GM10266 (cell line): ENCODE results near the gene C16orf82.
A peak's percentile ranks its signal among the peaks of the same experiment; 100 is the strongest.

Source experiments
- DNase-seq: peaks from one replicate; pipeline ENCODE4 v3.0.0; 2012; ENCODE audit errors: extremely low spot score
- TF ChIP-seq, protein P1 (sequence below): IDR thresholded peaks from 2 replicates; pipeline ENCODE4 v1.5.1; 2012; ENCODE audit warnings: mild to moderate bottlenecking, low read depth; ENCODE audit not compliant: control insufficient read depth, insufficient read depth; ENCODE audit errors: missing control alignments

The C16orf82 gene

DNA sequence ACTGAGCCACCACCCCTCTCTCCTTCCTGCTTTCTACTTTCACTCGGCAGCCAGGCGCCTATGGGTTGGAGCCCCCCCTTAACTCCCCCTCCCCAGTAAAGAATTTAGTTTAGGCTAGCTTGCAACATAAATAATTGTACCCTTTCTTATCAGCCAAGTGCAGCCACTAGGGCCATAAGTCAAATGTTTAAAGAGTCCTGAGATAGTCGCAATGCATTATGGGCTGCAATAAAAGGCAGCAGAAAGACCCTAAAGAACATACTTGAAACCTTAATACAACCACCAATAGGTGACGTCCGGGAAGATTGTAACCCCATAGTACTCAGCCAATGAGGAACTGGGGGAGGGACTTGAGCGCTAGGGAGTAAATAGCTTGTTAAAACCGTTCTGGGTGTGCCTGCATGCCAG is 40.5 kb downstream of the C16orf82 start:
- TF ChIP-seq, protein P1, sequence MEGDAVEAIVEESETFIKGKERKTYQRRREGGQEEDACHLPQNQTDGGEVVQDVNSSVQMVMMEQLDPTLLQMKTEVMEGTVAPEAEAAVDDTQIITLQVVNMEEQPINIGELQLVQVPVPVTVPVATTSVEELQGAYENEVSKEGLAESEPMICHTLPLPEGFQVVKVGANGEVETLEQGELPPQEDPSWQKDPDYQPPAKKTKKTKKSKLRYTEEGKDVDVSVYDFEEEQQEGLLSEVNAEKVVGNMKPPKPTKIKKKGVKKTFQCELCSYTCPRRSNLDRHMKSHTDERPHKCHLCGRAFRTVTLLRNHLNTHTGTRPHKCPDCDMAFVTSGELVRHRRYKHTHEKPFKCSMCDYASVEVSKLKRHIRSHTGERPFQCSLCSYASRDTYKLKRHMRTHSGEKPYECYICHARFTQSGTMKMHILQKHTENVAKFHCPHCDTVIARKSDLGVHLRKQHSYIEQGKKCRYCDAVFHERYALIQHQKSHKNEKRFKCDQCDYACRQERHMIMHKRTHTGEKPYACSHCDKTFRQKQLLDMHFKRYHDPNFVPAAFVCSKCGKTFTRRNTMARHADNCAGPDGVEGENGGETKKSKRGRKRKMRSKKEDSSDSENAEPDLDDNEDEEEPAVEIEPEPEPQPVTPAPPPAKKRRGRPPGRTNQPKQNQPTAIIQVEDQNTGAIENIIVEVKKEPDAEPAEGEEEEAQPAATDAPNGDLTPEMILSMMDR: no peak
- no peak for DNase-seq

DNA sequence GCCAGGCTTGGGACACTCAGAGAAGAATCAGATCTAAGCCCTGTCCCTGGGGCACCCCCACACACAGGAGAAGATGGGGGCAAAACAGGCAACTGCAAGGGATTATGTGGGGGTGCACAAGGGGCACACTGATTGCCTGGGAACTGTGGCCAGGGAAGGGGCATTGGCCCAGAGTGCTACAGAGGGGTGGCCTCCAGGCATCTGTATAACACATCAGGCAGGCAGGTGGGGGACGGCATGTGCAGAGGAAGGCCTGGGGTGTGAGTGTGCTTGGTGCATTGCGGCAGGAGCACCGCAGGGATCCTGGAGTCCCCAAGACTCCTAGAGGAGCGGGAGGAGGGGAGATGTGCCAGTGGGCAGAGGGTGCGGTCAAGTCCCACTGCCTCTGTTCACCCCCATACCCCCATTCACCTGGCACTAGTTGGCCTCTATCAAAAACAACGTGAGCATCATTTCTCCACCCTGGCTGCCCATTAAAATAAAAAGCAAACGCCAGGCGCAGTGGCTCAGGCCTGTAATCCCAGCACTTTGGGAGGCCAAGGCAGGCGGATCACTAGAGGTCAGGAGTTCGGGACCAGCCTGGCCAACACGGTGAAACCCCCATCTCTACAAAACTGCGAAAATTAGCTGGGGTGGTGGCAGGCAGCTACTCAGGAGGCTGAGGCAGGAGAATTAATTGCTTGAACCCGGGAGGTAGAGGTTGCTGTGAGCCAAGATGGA is 41.5 kb downstream of the C16orf82 start:
- TF ChIP-seq, protein P1: no peak
- DNase-seq: no peak

DNA sequence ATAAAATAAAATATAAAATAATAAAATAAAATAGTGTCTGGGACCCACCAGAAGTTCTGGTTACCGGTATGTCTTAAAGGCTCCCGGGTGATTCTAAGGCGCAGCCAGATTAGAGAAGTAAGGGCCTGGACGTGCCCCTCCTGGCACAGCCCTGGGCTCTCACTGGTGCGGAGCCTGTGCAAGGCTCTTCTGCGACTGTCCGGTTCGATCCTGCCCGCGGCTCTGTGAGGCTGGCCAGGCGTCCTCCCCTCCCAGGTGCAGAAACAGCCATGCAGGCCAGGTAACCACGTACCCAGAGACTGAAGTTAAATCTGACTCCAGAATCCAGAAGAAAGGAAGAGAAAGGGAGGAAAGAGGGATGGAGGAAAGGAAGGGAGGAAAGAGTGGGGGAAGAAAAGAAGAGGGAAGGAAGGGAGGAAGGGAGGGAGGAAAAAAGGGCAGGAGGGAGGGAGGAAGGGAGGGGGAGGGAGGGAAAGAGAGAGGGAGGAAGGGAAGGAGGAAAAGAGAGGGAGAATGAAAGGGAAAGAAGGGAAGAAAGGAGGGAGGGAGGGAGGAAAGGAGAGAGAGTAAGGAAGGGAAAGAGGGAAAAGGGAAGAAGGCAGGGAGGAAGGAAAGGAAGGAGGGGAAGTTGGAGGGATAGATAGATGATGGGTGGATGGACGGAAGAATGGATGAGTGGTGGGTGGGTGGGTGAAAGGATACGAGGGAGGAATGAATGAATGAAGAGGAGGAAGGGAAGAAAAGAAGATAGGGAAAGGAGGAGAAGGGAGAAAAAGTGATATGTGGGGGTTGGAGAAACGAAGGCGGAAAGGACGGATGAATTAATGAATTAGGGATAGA is 42.3 kb downstream of the C16orf82 start:
- no peak for DNase-seq
- TF ChIP-seq, protein P1: no peak

DNA sequence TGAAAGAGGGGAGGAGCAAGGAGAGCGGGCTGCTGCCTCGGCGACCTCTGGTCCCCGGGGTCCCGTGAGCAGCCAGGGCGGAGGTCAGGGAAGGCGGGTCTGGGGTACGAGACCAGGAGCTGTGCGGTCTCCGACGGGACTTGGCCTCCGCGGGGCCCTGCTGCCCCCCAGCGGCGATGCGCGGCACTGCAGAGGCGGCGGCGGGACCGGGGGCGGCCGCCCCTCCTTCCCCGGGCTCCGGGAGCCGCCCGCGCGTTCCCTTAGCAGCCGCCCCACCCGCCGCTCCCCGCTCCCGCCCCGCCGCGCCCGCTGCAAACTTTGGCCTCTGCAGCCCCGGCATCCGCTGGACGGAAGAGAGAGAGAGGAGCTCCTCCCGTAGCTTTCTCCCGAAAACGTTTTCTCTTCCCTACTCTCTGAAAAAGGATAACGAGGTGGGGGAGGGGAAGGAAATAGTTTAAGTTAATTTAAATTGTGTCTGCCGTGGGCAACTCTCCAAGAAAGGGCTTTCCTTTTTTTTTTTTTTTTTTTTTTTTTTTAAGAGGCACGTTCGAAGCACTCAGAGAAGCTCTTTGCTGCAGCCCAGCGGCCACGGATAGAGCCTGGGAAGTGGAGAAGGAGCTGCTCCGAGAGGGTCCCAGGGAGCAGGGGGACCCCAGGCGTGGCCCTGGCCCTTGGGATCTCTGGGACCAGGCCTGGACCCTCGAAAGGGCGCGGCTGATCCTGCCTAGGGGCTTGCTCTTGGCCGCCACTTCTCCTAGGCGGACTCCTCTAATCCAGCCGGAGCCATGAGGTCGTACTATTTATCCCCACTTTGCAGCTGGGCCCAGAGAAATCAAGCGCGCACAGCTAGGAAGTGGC is 43.2 kb downstream of the C16orf82 start:
- TF ChIP-seq, protein P1: peak; percentile 95
- peak; percentile 86 for DNase-seq

DNA sequence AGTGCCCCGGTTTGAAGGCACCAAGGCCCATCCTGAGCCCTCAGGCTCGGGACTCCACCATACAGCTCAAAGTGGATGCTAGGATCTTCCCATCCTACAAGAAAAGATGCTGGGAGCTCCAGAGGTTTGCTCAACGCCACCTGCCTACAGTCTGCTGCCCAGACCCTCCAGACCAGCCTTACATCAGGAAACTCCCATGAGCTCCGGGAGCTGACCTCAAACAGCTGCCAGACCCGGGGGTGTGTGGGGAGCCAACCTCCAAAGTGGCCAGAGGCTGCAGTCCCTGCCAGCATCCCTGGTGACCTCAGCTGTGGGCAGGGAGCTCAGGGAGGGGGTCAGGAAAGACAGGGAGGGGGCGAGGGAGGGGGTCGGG is 43.8 kb downstream of the C16orf82 start:
- TF ChIP-seq, protein P1: no peak
- DNase-seq: no peak

DNA sequence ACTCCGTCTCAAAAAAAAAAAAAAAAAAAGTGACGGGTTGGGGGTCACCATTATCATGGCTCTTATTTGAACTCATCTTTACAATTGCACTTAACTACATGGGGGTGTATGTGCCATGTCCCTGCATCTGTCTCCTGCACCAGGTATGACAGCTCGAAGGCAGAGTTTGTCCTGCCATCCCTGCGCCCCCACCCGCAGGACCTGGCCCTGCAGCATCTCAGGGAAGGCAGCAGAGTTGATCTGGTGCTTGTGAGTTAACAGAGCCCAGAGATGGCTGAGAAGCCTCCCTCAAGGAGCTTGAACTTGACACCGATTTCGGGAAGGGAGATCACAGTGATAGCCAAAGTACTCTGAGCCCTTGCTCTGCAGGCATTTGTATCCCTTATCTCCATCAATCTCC is 44.8 kb downstream of the C16orf82 start:
- DNase-seq: no peak
- TF ChIP-seq, protein P1: no peak
